Omental fat pad (tissue), 4 donors: ENCODE results near the gene AUTS2. TPM values are rescaled to one million over a fixed set of nuclear protein-coding genes. Genes with fewer than 3 reads are reported as not detected.

Experiments
- ATAC-seq: fragments of 150-250 bp; one replicate; pipeline ENCODE4 v1.9.1; 2016; ENCODE audit warnings: mild to moderate bottlenecking, moderate library complexity; ENCODE audit not compliant: low FRiP score
- DNase-seq: peaks from one replicate; pipeline ENCODE4 v3.0.0-alpha.2; 2019; ENCODE audit warnings: low spot score
- CTCF ChIP-seq, 3 donors: fragments of 450-650 bp; IDR thresholded peaks; one replicate each; pipeline ENCODE4 v1.5.1; 2016 to 2017; ENCODE audit warnings: antibody characterized with exemption in 3 of 3, mild to moderate bottlenecking in 3 of 3, moderate library complexity in 2 of 3
- small RNA-seq: library from RNA; depleted of rRNA; stranded (forward); fragments of <200 nt; gene quantifications from one replicate; pipeline ENCODE3, GENCODE V24; 2016
- total RNA-seq, 4 donors: library from RNA; depleted of rRNA; stranded (reverse); fragments of >200 nt; gene quantifications; one replicate each; pipeline ENCODE4 v1.1.0, GENCODE V29; 2016

AUTS2 gene
- total RNA-seq, 4 donors from 2014 or later = 13.2 to 27.0 (median 21.2) TPM

- TF ChIP-seq CTCF (IDR thresholded peaks at IDR 0.05) = no peak
- DNase-seq = no peak
- ATAC-seq = no peak
These were observed 1238.7 kb downstream of the AUTS2 start for GRCh38 chr7:70836946-70837345.

GRCh38 chr7:70837589-70837988 is 1239.3 kb downstream of the AUTS2 start:
- ATAC-seq (no peak), DNase-seq (no peak)
- no peak for TF ChIP-seq CTCF (IDR thresholded peaks at IDR 0.05)

- no peak for TF ChIP-seq CTCF (IDR thresholded peaks at IDR 0.05)
- ATAC-seq = no peak
- no peak for DNase-seq
These were observed 1240.1 kb downstream of the AUTS2 start for GRCh38 chr7:70838292-70838907.

Small RNA genes within 50 kb of the gene (small RNA-seq; reads per million reads assigned to genes)
- gene AC073873.1 = not detected
